ENCODE data around the gene GREM1. TPM values are rescaled to one million over a fixed set of nuclear protein-coding genes. Genes with fewer than 3 reads are reported as not detected.
A peak's percentile ranks its signal among the peaks of the same experiment; 100 is the strongest.

The GREM1 gene
- total and polyA plus RNA-seq, 9 of the 15 experiments (the other 6 are each of a cell fraction or from before 2014, with no cell fraction given): 0.01 to 0.20 (median 0.06) TPM; not detected in 6

GRCh38 chr15:32730677-32731654 is 13.2 kb downstream of the GREM1 start (continued):
- TF ChIP-seq ZBTB7A (IDR thresholded peaks at IDR 0.05; ENCODE audit: borderline replicate concordance, control insufficient read depth, low read depth, low read length): 0 out of 2 replicates have a peak, but pooled peaks have one; percentile 28
- TF ChIP-seq NFIC (IDR thresholded peaks at IDR 0.05): peak; percentile 90
- TF ChIP-seq L3MBTL2 (IDR thresholded peaks at IDR 0.05): peak; percentile 22; the same call in 1 of the 2 replicates
- TF ChIP-seq E2F6 (IDR thresholded peaks at IDR 0.05; ENCODE audit: borderline replicate concordance in 1 of 2, extremely low read depth in 1 of 2, insufficient read depth in 1 of 2, insufficient read length in 1 of 2, low read depth in 1 of 2, low read length in 1 of 2, poor library complexity in 1 of 2, severe bottlenecking in 1 of 2): peak in 1 of 2 experiments; percentile 10

GRCh38 chr15:32732574-32733157 is 14.9 kb downstream of the GREM1 start:
- no TSS peak for BruUV-seq (replicated peaks)
- Histone ChIP-seq H3K36me3 (ENCODE audit: control insufficient read depth, insufficient read depth, low read length) (no peaks in the 10 kb centered on the region), H3K9me3 (replicated peaks; ENCODE audit: control insufficient read depth, insufficient read depth, low read depth, low read length) (no peaks in the 10 kb centered on the region), H3K4me2 (ENCODE audit: insufficient read depth, low read length) (no peak overlapping the region), H2AFZ (ENCODE audit: low read depth, low read length) (no peak overlapping the region), H3K4me1 (replicated peaks in 1 of 2; ENCODE audit: control insufficient read depth in 2 of 2, insufficient read depth in 2 of 2, low read length in 2 of 2) (peaks cover 5 to 6% of the 10 kb centered on the region in 2 experiments; a peak in 3 of 5 replicates), H3K27ac (ENCODE audit: extremely low read depth, low read depth, low read length) (no peak overlapping the region), H3K9me1 (ENCODE audit: control insufficient read depth, insufficient read depth, low read length) (no peaks in the 10 kb centered on the region), H3K27me3 (ENCODE audit: control insufficient read depth in 2 of 2, insufficient read depth in 2 of 2, low read length in 2 of 2) (no peaks in the 10 kb centered on the region), H3K4me3 (no peak overlapping the region), H4K20me1 (replicated peaks; ENCODE audit: control insufficient read depth, insufficient read depth, low read length) (no peaks in the 10 kb centered on the region), H3K9ac (ENCODE audit: insufficient read depth in 1 of 2, low read depth in 2 of 2, low read length in 2 of 2) (no peak overlapping the region), H3K79me2 (ENCODE audit: control insufficient read depth, insufficient read depth, low read length) (no peaks in the 10 kb centered on the region)
- FAIRE-seq (no peak), DNase-seq (ENCODE audit: extremely low read depth in 1 of 4, low spot score in 3 of 4) (no peak), ATAC-seq (no peak)
- 34% methylated on average over 6 of the region's 6 CpGs for WGBS (ENCODE audit: insufficient coverage, low coverage, missing lambda C conversion rate)
- CTCF ChIA-PET (ENCODE audit: low intra/inter-chr PET ratio): no interaction called here
- POLR2A ChIA-PET: no interaction called here
- intact Hi-C loops (cut with micrococcal nuclease): no loop called here
- in situ Hi-C loops (cut with MboI): no loop called here
- TF ChIP-seq KLF13 (tag; IDR thresholded peaks at IDR 0.05; ENCODE audit: borderline replicate concordance, low read depth): no peak
- TF ChIP-seq BACH1 (tag; IDR thresholded peaks at IDR 0.05): no peak
- no peak for TF ChIP-seq ATF7 (IDR thresholded peaks at IDR 0.05)
- 0 out of 2 replicates have a peak, but pooled peaks have one; percentile 43 for TF ChIP-seq BMI1 (IDR thresholded peaks at IDR 0.05; ENCODE audit: low read length)
- TF ChIP-seq STAG1 (CRISPR knock-in tag; IDR thresholded peaks at IDR 0.05; ENCODE audit: borderline replicate concordance): no peak
- no peak for TF ChIP-seq NFE2L1 (tag; IDR thresholded peaks at IDR 0.05; ENCODE audit: borderline replicate concordance, low read depth)
- no peak for TF ChIP-seq UBTF (IDR thresholded peaks at IDR 0.05; ENCODE audit: borderline replicate concordance in 1 of 2, low read depth in 2 of 2, low read length in 2 of 2)
- TF ChIP-seq HIVEP1 (CRISPR knock-in tag; IDR thresholded peaks at IDR 0.05): no peak
- TF ChIP-seq FOXO4 (CRISPR knock-in tag; IDR thresholded peaks at IDR 0.05): no peak

All from K562 (cell line).